ENCODE results near the gene CYFIP1. TPM values are rescaled to one million over a fixed set of nuclear protein-coding genes. Genes with fewer than 3 reads are reported as not detected.
A peak's percentile ranks its signal among the peaks of the same experiment; 100 is the strongest.
"Not testable (repeated sequence)": the region's sequence is repeated elsewhere in the genome, so short reads cannot be mapped to it uniquely, and the experiment has no call there.

Gene CYFIP1
- total RNA-seq (2014; rRNA removed; shearing (Covaris generic); ENCODE audit: low replicate concordance): 28.1 and 37.4 TPM in 2 replicates

- in situ Hi-C loops (cut with HindIII; ENCODE audit: low pct_unique_long_range_greater_than_20kb, low sequenced_read_pairs): no loop called here
- DNase-seq (ENCODE audit: low read depth): peak; percentile 88
Measured at GRCh38 chr15:22980189-22981050, at the start of gene CYFIP1. Gene CYFIP1 (minus strand): TSS chr15:22980368. CDS start chr15:22947285, 33,083 bp downstream.

- no peak for DNase-seq (ENCODE audit: low read depth)
- in situ Hi-C loops (cut with HindIII; ENCODE audit: low pct_unique_long_range_greater_than_20kb, low sequenced_read_pairs): no loop called here
Measured at GRCh38 chr15:23026218-23026617, 46.0 kb upstream of the CYFIP1 start.

GRCh38 chr15:23022156-23022555, 42.0 kb upstream of the CYFIP1 start:
- no peak for DNase-seq (ENCODE audit: low read depth)
- in situ Hi-C loops (cut with HindIII; ENCODE audit: low pct_unique_long_range_greater_than_20kb, low sequenced_read_pairs): no loop called here

GRCh38 chr15:23014394-23015000, 34.3 kb upstream of the CYFIP1 start:
- DNase-seq (ENCODE audit: low read depth): no peak
- in situ Hi-C loops (cut with HindIII; ENCODE audit: low pct_unique_long_range_greater_than_20kb, low sequenced_read_pairs): no loop called here

- DNase-seq (ENCODE audit: low read depth): no peak
- in situ Hi-C loops (cut with HindIII; ENCODE audit: low pct_unique_long_range_greater_than_20kb, low sequenced_read_pairs): no loop called here
Measured at GRCh38 chr15:23013681-23014080, 33.5 kb upstream of the CYFIP1 start.

GRCh38 chr15:23012616-23013015, 32.4 kb upstream of the CYFIP1 start:
- DNase-seq (ENCODE audit: low read depth); in situ Hi-C loops (cut with HindIII; ENCODE audit: low pct_unique_long_range_greater_than_20kb, low sequenced_read_pairs): not testable (repeated sequence)

GRCh38 chr15:23003736-23004135, 23.6 kb upstream of the CYFIP1 start:
- no peak for DNase-seq (ENCODE audit: low read depth)
- in situ Hi-C loops (cut with HindIII; ENCODE audit: low pct_unique_long_range_greater_than_20kb, low sequenced_read_pairs): no loop called here

- DNase-seq (ENCODE audit: low read depth): no peak
- in situ Hi-C loops (cut with HindIII; ENCODE audit: low pct_unique_long_range_greater_than_20kb, low sequenced_read_pairs): no loop called here
Measured at GRCh38 chr15:23002920-23003319, 22.8 kb upstream of the CYFIP1 start.

- DNase-seq (ENCODE audit: low read depth): peak; percentile 14
- in situ Hi-C loops (cut with HindIII; ENCODE audit: low pct_unique_long_range_greater_than_20kb, low sequenced_read_pairs): no loop called here
Measured at GRCh38 chr15:22995795-22996194, 15.6 kb upstream of the CYFIP1 start.

- in situ Hi-C loops (cut with HindIII; ENCODE audit: low pct_unique_long_range_greater_than_20kb, low sequenced_read_pairs): no loop called here
- no peak for DNase-seq (ENCODE audit: low read depth)
Measured at GRCh38 chr15:22992024-22992326, 11.8 kb upstream of the CYFIP1 start.

- DNase-seq (ENCODE audit: low read depth): peak; percentile 11
- in situ Hi-C loops (cut with HindIII; ENCODE audit: low pct_unique_long_range_greater_than_20kb, low sequenced_read_pairs): no loop called here
Measured at GRCh38 chr15:22989576-22990477, 9.7 kb upstream of the CYFIP1 start.

- in situ Hi-C loops (cut with HindIII; ENCODE audit: low pct_unique_long_range_greater_than_20kb, low sequenced_read_pairs): no loop called here
- DNase-seq (ENCODE audit: low read depth): no peak
Measured at GRCh38 chr15:22988811-22989210, 8.6 kb upstream of the CYFIP1 start.

- DNase-seq (ENCODE audit: low read depth); in situ Hi-C loops (cut with HindIII; ENCODE audit: low pct_unique_long_range_greater_than_20kb, low sequenced_read_pairs): not testable (repeated sequence)
Measured at GRCh38 chr15:22981931-22982330, 1.8 kb upstream of the CYFIP1 start.

- in situ Hi-C loops (cut with HindIII; ENCODE audit: low pct_unique_long_range_greater_than_20kb, low sequenced_read_pairs): no loop called here
- no peak for DNase-seq (ENCODE audit: low read depth)
Measured at GRCh38 chr15:22981051-22981840, 1.1 kb upstream of the CYFIP1 start.

- peak; percentile 60 for DNase-seq (ENCODE audit: low read depth)
- in situ Hi-C loops (cut with HindIII; ENCODE audit: low pct_unique_long_range_greater_than_20kb, low sequenced_read_pairs): no loop called here
Measured at GRCh38 chr15:22979238-22980188, 655 bp downstream of the CYFIP1 start.

- in situ Hi-C loops (cut with HindIII; ENCODE audit: low pct_unique_long_range_greater_than_20kb, low sequenced_read_pairs): no loop called here
- DNase-seq (ENCODE audit: low read depth): no peak
Measured at GRCh38 chr15:22978691-22979237, 1.4 kb downstream of the CYFIP1 start.

- in situ Hi-C loops (cut with HindIII; ENCODE audit: low pct_unique_long_range_greater_than_20kb, low sequenced_read_pairs): no loop called here
Measured at GRCh38 chr15:22974745-22975144, 5.4 kb downstream of the CYFIP1 start.

More at GRCh38 chr15:22974745-22975144, 5.4 kb downstream of the CYFIP1 start:
- no peak for DNase-seq (ENCODE audit: low read depth)
